Activated CD8-positive, alpha-beta T cell treated with anti-CD3 and anti-CD28 coated beads for 36 hours (primary cell): Measurements from ENCODE around the gene JTB. TPM values are rescaled to one million over a fixed set of nuclear protein-coding genes. Genes with fewer than 3 reads are reported as not detected.

Experiments used
- ATAC-seq: fragments of 200-7000 bp; cut with Tn5 transposase; one replicate; pipeline ENCODE4 v1.10.0; 2021; ENCODE audit warnings: mild to moderate bottlenecking, moderate library complexity
- CTCF ChIA-PET: fragments of 350-600 bp; sonication (Branson Sonifier 250); formaldehyde crosslinking; loops from one replicate; lab custom pipeline; 2021; ENCODE audit warnings: antibody characterized with exemption; lab: Charles Lee
- POLR2A ChIA-PET: fragments of 350-600 bp; sonication (Branson Sonifier 250); formaldehyde crosslinking; loops from one replicate; lab custom pipeline; 2021; ENCODE audit warnings: antibody characterized with exemption; lab: Charles Lee
- DNase-seq: peaks from one replicate; pipeline ENCODE4 v3.0.0-alpha.2; 2020
- H3K27ac Mint-ChIP-seq: one replicate; pipeline ENCODE4 v1.8.0; 2021; ENCODE audit warnings: mild to moderate bottlenecking, mixed read lengths
- H3K27me3 Mint-ChIP-seq: one replicate; pipeline ENCODE4 v1.8.0; 2021; ENCODE audit warnings: mixed read lengths
- H3K36me3 Mint-ChIP-seq: one replicate; pipeline ENCODE4 v1.8.0; 2021; ENCODE audit warnings: low read depth, mixed read lengths
- H3K4me1 Mint-ChIP-seq: one replicate; pipeline ENCODE4 v1.8.0; 2021; ENCODE audit warnings: low read depth, mixed read lengths
- H3K4me3 Mint-ChIP-seq: one replicate; pipeline ENCODE4 v1.8.0; 2021; ENCODE audit warnings: mild to moderate bottlenecking, moderate library complexity, mixed read lengths
- H3K9me3 Mint-ChIP-seq: one replicate; pipeline ENCODE4 v1.8.0; 2021; ENCODE audit warnings: mixed read lengths
- CTCF ChIP-seq: fragments of 200-600 bp; IDR thresholded peaks from one replicate; pipeline ENCODE4 v1.8.0; 2022; ENCODE audit warnings: antibody characterized with exemption, mild to moderate bottlenecking
- intact Hi-C: fragments of 100-400 bp; cut with micrococcal nuclease; formaldehyde crosslinking; loops from one replicate; pipeline ENCODE4 v1.10.0; 2022
- total RNA-seq, 2 experiments: library from RNA; stranded (reverse); gene quantifications; one replicate each; pipeline ENCODE4 v1.2.3, GENCODE V29; 2021

JTB gene
- total RNA-seq, 2 experiments from 2014 or later, result 151 to 153 TPM

- no peak for ATAC-seq
- H3K27me3 Mint-ChIP-seq, result no peaks in the 10 kb centered on the region
- ChIA-PET POLR2A (interaction anchor here (0.6 to 1.2 kb wide), 2 partner anchors 16 to 163 kb away, joined by 3 to 4 read pairs; no protein-coding TSS in a partner anchor), CTCF (interaction anchor here (6.7 kb wide), 1 partner anchor 15 kb away, joined by 37 read pairs; the partner anchor contains the start of gene DENND4B)
- H3K36me3 Mint-ChIP-seq, result peaks cover 20% of the 10 kb centered on the region
- DNase-seq, result no peak
- peak overlapping the region; percentile 47 for H3K27ac Mint-ChIP-seq
- H3K4me1 Mint-ChIP-seq, result peaks cover 45% of the 10 kb centered on the region
- no peaks in the 10 kb centered on the region for H3K9me3 Mint-ChIP-seq
- TF ChIP-seq CTCF, result no peak
- peak overlapping the region; percentile 78 for H3K4me3 Mint-ChIP-seq
- intact Hi-C loops, result no loop called here
These were observed 16.1 kb downstream of the JTB start for GRCh38 chr1:153961421-153961820.

- no peak for TF ChIP-seq CTCF
- Mint-ChIP-seq H3K4me1 (peaks cover 45% of the 10 kb centered on the region), H3K27me3 (no peaks in the 10 kb centered on the region), H3K27ac (peak overlapping the region; percentile 54), H3K4me3 (no peak overlapping the region), H3K36me3 (peaks cover 16% of the 10 kb centered on the region), H3K9me3 (no peaks in the 10 kb centered on the region)
- POLR2A ChIA-PET, result interaction anchor here (5.6 kb wide), 1 partner anchor 17 kb away, joined by 34 read pairs; the partner anchor contains the start of gene JTB
- DNase-seq (no peak), ATAC-seq (no peak)
- CTCF ChIA-PET, result no interaction called here
- intact Hi-C loops, result no loop called here
These were observed 17.3 kb downstream of the JTB start for GRCh38 chr1:153960206-153960605.

- no peak for ATAC-seq
These were observed 18.0 kb downstream of the JTB start for GRCh38 chr1:153959454-153959853.

GRCh38 chr1:153958961-153959260 lies 18.6 kb downstream of the JTB start:
- intact Hi-C loops, result no loop called here
- H3K4me3 Mint-ChIP-seq, result peak overlapping the region; percentile 97
- CTCF ChIA-PET, result interaction anchor here (0.9 to 1.5 kb wide), 2 partner anchors 9 to 13 kb away, joined by 3 to 11 read pairs; partner anchors contain the start of genes CREB3L4 and DENND4B
- POLR2A ChIA-PET, result interaction anchor here (0.9 to 7.3 kb wide), 9 partner anchors 8 to 130 kb away, joined by 3 to 62 read pairs (median 4); partner anchors contain the start of genes CREB3L4, DENND4B and JTB
- H3K27me3 Mint-ChIP-seq, result no peaks in the 10 kb centered on the region
- peaks cover 25% of the 10 kb centered on the region for H3K36me3 Mint-ChIP-seq
- H3K27ac Mint-ChIP-seq, result peak overlapping the region; percentile 98
- no peak for ATAC-seq
- DNase-seq, result no peak
- H3K9me3 Mint-ChIP-seq, result no peaks in the 10 kb centered on the region
- TF ChIP-seq CTCF, result no peak
- H3K4me1 Mint-ChIP-seq, result peaks cover 58% of the 10 kb centered on the region

More at GRCh38 chr1:153959454-153959853, 18.0 kb downstream of the JTB start:
- Mint-ChIP-seq H3K4me1 (peaks cover 53% of the 10 kb centered on the region), H3K27me3 (no peaks in the 10 kb centered on the region), H3K9me3 (no peaks in the 10 kb centered on the region), H3K36me3 (peaks cover 20% of the 10 kb centered on the region), H3K4me3 (no peak overlapping the region), H3K27ac (peak overlapping the region; percentile 98)
- TF ChIP-seq CTCF, result no peak
- POLR2A ChIA-PET, result interaction anchor here (0.9 to 7.3 kb wide), 6 partner anchors 8 to 130 kb away, joined by 3 to 62 read pairs (median 18); partner anchors contain the start of genes CREB3L4, DENND4B and JTB
- intact Hi-C loops, result no loop called here
- CTCF ChIA-PET, result interaction anchor here (1.5 kb wide), 1 partner anchor 13 kb away, joined by 11 read pairs; the partner anchor contains the start of gene DENND4B
- no peak for DNase-seq
